HepG2 (cell line): Measurements from ENCODE around the gene RGS8. TPM values are rescaled to one million over a fixed set of nuclear protein-coding genes. Genes with fewer than 3 reads are reported as not detected.

Experiments
- ATAC-seq: fragments of 200-7000 bp; cut with Tn5 transposase; 3 replicates; pipeline ENCODE4 v1.9.1; 2020; ENCODE audit warnings: mild to moderate bottlenecking, moderate library complexity
- BruUV-seq: library from RNA; stranded (reverse); fragments of 400-500 nt; replicated peaks from 2 replicates; lab custom pipeline; 2021; lab: Mats Ljungman, UMichigan
- CTCF ChIA-PET: fragments of 300-600 bp; formaldehyde crosslinking; extraction: SDS; loops from one replicate; lab custom pipeline; 2021; ENCODE audit warnings: low total read pairs, inconsistent platforms, low intra/inter-chr PET ratio; lab: Yijun Ruan, JAX
- POLR2A ChIA-PET: fragments of 350-600 bp; sonication (Branson Sonifier 250); formaldehyde crosslinking; loops from one replicate; lab custom pipeline; 2020; ENCODE audit warnings: antibody characterized with exemption, inconsistent platforms; lab: Yijun Ruan, JAX
- DNase-seq: peaks from one replicate; pipeline ENCODE4 v3.0.0-alpha.2; 2015; ENCODE audit warnings: low spot score
- FAIRE-seq: peaks from 3 replicates; lab custom pipeline; 2011; peaks lifted over from hg19 to GRCh38; lab: Jason Lieb, UNC
- H2AFZ ChIP-seq: one replicate; pipeline ENCODE4 v1.6.1; 2011; ENCODE audit warnings: low read length, inconsistent platforms
- H3K27ac ChIP-seq: fragments of 300-600 bp; 3 replicates; pipeline ENCODE4 v1.8.0; 2011; ENCODE audit warnings: mixed run types, mild to moderate bottlenecking, mixed read lengths, low read length, inconsistent platforms; ENCODE audit not compliant: insufficient read depth; ENCODE audit errors: extremely low read length
- H3K27me3 ChIP-seq, 2 experiments: fragments of 200-600 bp in 1 of 2; 2 replicates in 1 of 2; 3 replicates in 1 of 2; pipeline versions ENCODE4 v1.6.0 to v1.8.0; 2011; ENCODE audit warnings: low read length in 2 of 2, mild to moderate bottlenecking in 2 of 2, moderate library complexity in 2 of 2, inconsistent platforms in 1 of 2; ENCODE audit not compliant: insufficient read depth in 2 of 2, control insufficient read depth in 1 of 2
- H3K36me3 ChIP-seq, 2 experiments: fragments of 200-600 bp in 1 of 2; replicated peaks in 1 of 2; 2 replicates in 1 of 2; 3 replicates in 1 of 2; pipeline versions ENCODE4 v1.5.1 to v1.8.0; 2011; ENCODE audit warnings: low read length in 2 of 2, inconsistent platforms in 1 of 2; ENCODE audit not compliant: insufficient read depth in 2 of 2, control insufficient read depth in 1 of 2
- H3K4me1 ChIP-seq: 2 replicates; pipeline ENCODE4 v1.5.1; 2012; ENCODE audit warnings: low read length, inconsistent platforms; ENCODE audit not compliant: insufficient read depth
- H3K4me2 ChIP-seq: 2 replicates; pipeline ENCODE4 v1.6.0; 2011; ENCODE audit warnings: low read depth, low read length, inconsistent platforms
- H3K4me3 ChIP-seq, 3 experiments: fragments of 200-600 bp in 1 of 3; sonication (generic), shearing (Covaris generic) in 1 of 3; replicated peaks in 1 of 3; 2 replicates each; pipeline ENCODE4 v1.5.1; 2011 to 2016; ENCODE audit warnings: low read length in 3 of 3, inconsistent platforms in 2 of 3, low read depth in 2 of 3, mild to moderate bottlenecking in 2 of 3, control low read depth in 1 of 3, mixed read lengths in 1 of 3; ENCODE audit not compliant: insufficient read depth in 1 of 3
- H3K79me2 ChIP-seq: one replicate; pipeline ENCODE4 v1.6.1; 2011; ENCODE audit warnings: low read length, inconsistent platforms; ENCODE audit not compliant: insufficient read depth
- H3K9ac ChIP-seq: 2 replicates; pipeline ENCODE4 v1.6.0; 2011; ENCODE audit warnings: mild to moderate bottlenecking, low read depth, low read length, inconsistent platforms; ENCODE audit not compliant: insufficient read depth
- H3K9me3 ChIP-seq: 2 replicates; pipeline ENCODE4 v1.5.1; 2012; ENCODE audit warnings: mild to moderate bottlenecking, low read length
- H4K20me1 ChIP-seq: 2 replicates; pipeline ENCODE4 v1.6.0; 2011; ENCODE audit warnings: inconsistent platforms, mild to moderate bottlenecking, low read length, moderate library complexity; ENCODE audit not compliant: insufficient read depth
- FOXO1 ChIP-seq: sonication (generic); formaldehyde crosslinking; IDR thresholded peaks from 2 replicates; pipeline ENCODE4 v1.4.0; 2020; ENCODE audit warnings: missing genetic modification reagents
- SIX1 ChIP-seq: sonication (generic); formaldehyde crosslinking; IDR thresholded peaks from 2 replicates; pipeline ENCODE4 v1.4.0; 2020; ENCODE audit warnings: missing genetic modification reagents, borderline replicate concordance
- TERF1 ChIP-seq: sonication (generic); formaldehyde crosslinking; IDR thresholded peaks from 2 replicates; pipeline ENCODE4 v1.8.0; 2022; ENCODE audit warnings: mild to moderate bottlenecking, missing genetic modification reagents, moderate library complexity
- THAP9 ChIP-seq: sonication (generic); formaldehyde crosslinking; IDR thresholded peaks from 2 replicates; pipeline ENCODE4; 2020; ENCODE audit warnings: missing genetic modification reagents, mild to moderate bottlenecking, borderline replicate concordance
- ZFP90 ChIP-seq: sonication (generic); formaldehyde crosslinking; IDR thresholded peaks from 2 replicates; pipeline ENCODE4 v1.8.0; 2022; ENCODE audit warnings: missing genetic modification reagents, mild to moderate bottlenecking, inconsistent platforms, borderline replicate concordance
- ZNF121 ChIP-seq: sonication (generic); formaldehyde crosslinking; IDR thresholded peaks from 2 replicates; pipeline ENCODE4 v1.5.0; 2020; ENCODE audit warnings: mild to moderate bottlenecking, missing genetic modification reagents
- WGBS: methylation state at CpG from one replicate; pipeline ENCODE4 v1.1.6; 2017; ENCODE audit warnings: low lambda C conversion rate; 5-methylcytosine and 5-hydroxymethylcytosine counted together
- in situ Hi-C: cut with HindIII; loops from 2 replicates; pipeline ENCODE4 v1.10.0; 2017; ENCODE audit warnings: low pct_unique_long_range_greater_than_20kb; ENCODE audit not compliant: extremely low pct_ligation_motif_present
- intact Hi-C: fragments of 100-400 bp; cut with micrococcal nuclease; formaldehyde crosslinking; loops from one replicate; pipeline ENCODE4 v1.10.0; 2022; ENCODE audit not compliant: unreplicated experiment
- polyA plus RNA-seq, 8 experiments: library from polyadenylated mRNA; depleted of rRNA in 3 of 8; stranded (reverse) in 7 of 8; unstranded in 1 of 8; fragments of >200 nt; fragmentation: Illumina TruSeq in 4 of 8; extraction: Trizol in 4 of 8; gene quantifications; 2 replicates each; pipeline versions ENCODE4 v1.2.1 to v1.2.3, GENCODE V29; 2011 to 2016; ENCODE audit warnings: low read depth in 4 of 8, missing spikeins in 1 of 8, mixed read lengths in 1 of 8; ENCODE audit not compliant: insufficient read depth in 1 of 8
- total RNA-seq, 5 experiments: library from RNA; depleted of rRNA; stranded (reverse); fragments of >200 nt; fragmentation: Illumina TruSeq; extraction: Trizol; gene quantifications; 2 replicates each; pipeline ENCODE4 v1.2.3, GENCODE V29; 2016; ENCODE audit warnings: low read depth in 1 of 5

The RGS8 gene
- total and polyA plus RNA-seq, 2 of the 13 experiments (the other 11 are each of a cell fraction or from before 2014, with no cell fraction given), result not detected

DNA sequence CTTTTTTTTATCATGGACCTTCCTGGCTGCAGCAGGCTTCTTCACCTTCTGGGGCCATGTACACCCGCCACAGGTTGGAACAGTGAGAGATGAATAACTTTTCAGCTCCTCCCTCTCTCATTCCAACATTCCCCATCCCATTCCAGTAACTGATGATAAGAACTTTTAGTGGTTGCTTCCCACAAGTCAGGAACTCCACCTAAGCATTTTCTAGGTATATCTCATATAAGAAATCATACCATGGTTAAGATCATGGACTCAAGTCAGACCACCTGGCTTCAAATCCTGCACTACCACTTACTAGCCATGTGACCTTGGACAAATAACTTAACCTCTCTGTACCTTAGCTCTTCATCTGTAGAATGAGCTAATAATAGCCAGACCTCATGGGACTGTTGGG, 42.5 kb upstream of the RGS8 start:
- 0% methylated on average over 1 of the region's 1 CpG for WGBS
- no peak overlapping the region for H3K9ac ChIP-seq
- H3K36me3 ChIP-seq, result no peaks in the 10 kb centered on the region
- no peaks in the 10 kb centered on the region for H3K79me2 ChIP-seq
- no TSS peak for BruUV-seq
- ATAC-seq, result no peak
- no peak for DNase-seq
- H3K4me3 ChIP-seq, result no peak overlapping the region
- no peak overlapping the region for H3K27ac ChIP-seq
- H3K4me2 ChIP-seq, result no peak overlapping the region
- no peak overlapping the region for H2AFZ ChIP-seq
- POLR2A ChIA-PET, result no interaction called here
- H3K27me3 ChIP-seq, result peaks cover 0 to 8% of the 10 kb centered on the region in 2 experiments; a peak in 3 of 5 replicates
- CTCF ChIA-PET, result no interaction called here
- no peak for FAIRE-seq
- H3K9me3 ChIP-seq, result no peaks in the 10 kb centered on the region
- intact Hi-C loops, result no loop called here
- in situ Hi-C loops, result no loop called here
- no peaks in the 10 kb centered on the region for H3K4me1 ChIP-seq
- TF ChIP-seq THAP9 (CRISPR knock-in tag) (no peak), ZFP90 (no peak), TERF1 (CRISPR knock-in tag) (no peak), ZNF121 (CRISPR knock-in tag) (no peak), SIX1 (no peak), FOXO1 (no peak)
- no peaks in the 10 kb centered on the region for H4K20me1 ChIP-seq
